Transverse colon (tissue), 4 donors: Measurements from ENCODE around the gene PRR30.

ENCODE experiments used
- CTCF ChIP-seq, 5 experiments: fragments of 200-600 bp in 3 of 5; fragments of 450-650 bp in 2 of 5; sonication (generic) in 3 of 5; IDR thresholded peaks; 1 replicate in 2 of 5; 2 replicates in 3 of 5; pipeline ENCODE4 v1.5.1; 2016 to 2017; ENCODE audit warnings: antibody characterized with exemption in 5 of 5, inconsistent platforms in 3 of 5, mild to moderate bottlenecking in 2 of 5, moderate library complexity in 1 of 5
- POLR2A ChIP-seq: fragments of 450-650 bp; IDR thresholded peaks from one replicate; pipeline ENCODE4 v1.6.1; 2016; ENCODE audit warnings: antibody characterized with exemption, mild to moderate bottlenecking, moderate library complexity
- POLR2AphosphoS5 ChIP-seq, 3 donors: sonication (generic); formaldehyde crosslinking; IDR thresholded peaks; one replicate each; pipeline ENCODE4 v1.6.1; 2016; ENCODE audit warnings: antibody characterized with exemption in 3 of 3

- no peak for TF ChIP-seq POLR2AphosphoS5 (IDR thresholded peaks at IDR 0.05)
- no peak for TF ChIP-seq CTCF (IDR thresholded peaks at IDR 0.05)
- no peak for TF ChIP-seq POLR2A
These were observed 26.0 kb upstream of the PRR30 start for GRCh38 chr2:27164960-27165763.
